Skin epidermis (tissue), 12 donors: ENCODE results near the gene PCNX1.
"Not testable (repeated sequence)": the region's sequence is repeated elsewhere in the genome, so short reads cannot be mapped to it uniquely, and the experiment has no call there.

ENCODE experiments used
- H3K27ac ChIP-seq, 21 experiments: fragments of 200-600 bp; sonication (generic) in 11 of 21; one replicate each; pipeline ENCODE4 v1.5.0; 2020; ENCODE audit warnings: mild to moderate bottlenecking in 3 of 21, inconsistent platforms in 2 of 21, moderate library complexity in 2 of 21
- H3K4me3 ChIP-seq, 7 experiments: fragments of 200-600 bp; sonication (generic) in 2 of 7; one replicate each; pipeline ENCODE4 v1.5.0; 2020; ENCODE audit warnings: inconsistent platforms in 2 of 7, mild to moderate bottlenecking in 2 of 7, moderate library complexity in 1 of 7

PCNX1 gene

DNA sequence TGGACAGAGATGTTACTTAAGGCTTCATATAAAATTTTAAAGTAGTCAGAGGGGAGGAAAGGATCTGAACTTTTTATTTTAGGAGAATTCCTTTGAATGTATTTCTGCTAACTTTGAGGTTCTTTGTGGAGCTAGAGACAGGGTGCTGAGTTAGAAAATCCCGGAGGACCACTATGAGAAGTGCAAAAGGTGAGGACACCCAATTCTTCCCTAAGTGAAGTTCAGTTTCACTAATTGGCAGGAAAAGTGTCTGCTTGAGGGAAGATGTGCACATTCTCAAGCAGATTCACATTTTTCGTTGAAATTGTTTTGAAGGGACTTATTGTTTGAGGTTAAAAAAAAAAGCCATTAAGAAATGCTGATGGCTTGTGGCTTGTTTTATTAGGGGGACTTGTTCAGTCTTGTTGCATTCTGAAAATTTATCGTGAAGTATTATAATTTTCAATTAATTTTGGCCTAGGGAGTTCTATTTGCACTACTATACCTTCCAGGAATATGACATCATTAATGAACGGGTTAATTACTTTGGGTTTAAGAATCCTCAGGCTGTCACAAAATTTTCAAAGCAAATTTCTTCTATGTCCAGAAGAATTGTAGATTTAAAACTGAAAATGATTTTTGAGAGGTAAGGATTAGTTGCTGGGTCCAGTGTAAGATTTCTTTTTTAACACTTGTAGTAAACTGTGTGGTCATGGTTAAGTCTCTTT is 1.8 kb downstream of the PCNX1 start:
- Histone ChIP-seq H3K27ac (peak overlapping the region in 18 of 21 experiments; percentile 82 to 98 (median 92)), H3K4me3 (peak overlapping the region; percentile 71 to 97 (median 90))

DNA sequence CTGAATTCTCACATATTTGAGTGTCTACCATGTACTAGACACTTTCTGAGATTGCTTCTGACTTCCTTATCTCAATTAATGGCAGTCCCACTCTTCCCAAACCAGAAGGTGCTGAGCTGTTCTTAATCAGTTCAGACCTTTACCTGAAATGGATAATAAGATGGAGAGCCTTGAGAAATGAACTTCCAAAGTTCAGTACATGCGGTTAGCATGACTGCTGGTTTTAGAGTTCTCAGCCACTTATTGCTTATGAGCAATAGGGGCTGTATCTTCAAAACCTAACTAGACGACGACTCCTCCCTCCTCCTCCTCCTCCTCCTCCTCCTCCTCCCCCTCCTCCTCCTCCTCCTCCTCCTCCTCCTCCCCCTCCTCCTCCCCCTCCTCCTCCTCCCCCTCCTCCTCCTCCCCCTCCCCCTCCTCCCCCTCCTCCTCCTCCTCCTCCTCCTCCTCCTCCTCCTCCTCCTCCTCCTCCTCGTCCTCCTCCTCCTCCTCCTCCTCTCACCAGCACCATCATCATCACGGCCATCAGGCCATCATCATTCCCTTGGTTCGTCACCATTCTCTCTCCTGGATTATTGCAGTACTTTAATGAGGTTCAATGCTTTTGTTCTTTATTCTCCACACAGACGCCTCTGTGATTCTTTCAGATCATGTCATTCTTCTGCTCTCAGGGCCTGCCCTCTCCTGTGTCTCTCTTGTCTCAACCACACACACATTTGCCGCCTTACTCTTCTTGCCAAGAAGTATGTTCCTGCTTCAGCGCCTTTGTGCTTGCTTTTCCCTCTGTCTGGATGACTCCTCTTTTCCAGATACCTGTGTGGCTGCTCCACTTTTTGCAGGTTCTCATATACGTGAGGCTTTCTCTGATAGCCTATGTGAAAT is 2.7 kb downstream of the PCNX1 start:
- H3K27ac ChIP-seq: peak overlapping the region in 6 of 21 experiments; percentile 31 to 98 (median 93)
- peak overlapping the region in 3 of 7 experiments; percentile 90 to 97 (median 96) for H3K4me3 ChIP-seq

DNA sequence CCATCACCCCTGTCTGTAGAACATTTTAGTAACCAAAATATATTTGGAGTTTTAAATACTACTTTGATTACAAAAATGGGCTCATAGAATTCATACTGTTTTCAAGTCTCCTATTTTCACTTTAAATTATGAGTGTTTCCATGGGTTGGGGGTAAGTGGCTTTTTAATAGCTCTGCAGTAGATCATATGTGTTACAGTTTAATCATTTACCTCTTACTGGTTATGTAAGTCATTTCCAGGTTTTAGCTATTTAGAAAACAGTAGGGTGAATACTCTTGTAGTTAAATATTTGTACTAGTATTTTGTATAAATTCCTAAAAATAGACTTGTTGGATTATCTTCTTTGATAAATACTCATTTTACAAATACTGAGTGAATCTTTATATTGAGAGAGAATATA is 8.2 kb downstream of the PCNX1 start:
- Histone ChIP-seq H3K27ac (no peak overlapping the region), H3K4me3 (no peak overlapping the region)

DNA sequence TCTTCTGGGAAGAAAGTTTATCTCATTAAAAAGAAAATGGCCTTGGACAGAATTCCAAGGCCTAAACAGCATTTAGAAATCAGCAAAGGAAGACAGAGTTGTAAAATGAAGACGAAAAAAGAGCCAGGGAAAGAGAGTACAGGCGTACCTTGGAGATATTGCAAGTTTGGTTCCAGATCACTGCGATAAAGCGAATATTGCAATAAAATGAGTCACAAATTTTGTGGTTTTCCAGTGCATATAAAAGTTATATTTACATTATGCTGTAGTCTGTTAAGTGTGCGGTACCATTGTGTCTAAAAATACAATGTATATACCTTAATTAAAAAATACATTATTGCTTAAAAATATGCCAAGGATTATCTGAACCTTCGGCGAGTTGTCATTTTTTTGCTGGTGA is 9.0 kb downstream of the PCNX1 start:
- H3K4me3 ChIP-seq: no peak overlapping the region
- H3K27ac ChIP-seq: no peak overlapping the region

DNA sequence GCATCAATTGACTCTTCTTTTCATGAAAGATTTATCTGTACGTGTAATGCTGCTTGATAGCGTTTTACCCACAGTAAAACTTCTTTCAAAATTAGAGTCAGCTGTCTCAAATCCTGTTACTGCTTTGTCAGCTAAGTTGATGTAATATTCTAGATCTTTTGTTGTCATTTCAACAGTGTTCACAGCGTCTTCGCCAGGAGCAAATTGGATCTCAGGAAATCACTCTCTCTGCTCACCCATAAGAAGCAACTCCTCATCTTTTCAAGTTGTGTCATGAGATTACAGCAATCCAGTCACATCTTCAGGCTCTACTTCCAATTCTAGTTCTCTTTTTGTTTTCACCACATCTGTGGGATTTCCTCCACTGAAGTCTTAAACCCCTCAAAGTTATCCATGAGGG is 9.5 kb downstream of the PCNX1 start:
- H3K4me3 ChIP-seq: no peak overlapping the region
- H3K27ac ChIP-seq: no peak overlapping the region

DNA sequence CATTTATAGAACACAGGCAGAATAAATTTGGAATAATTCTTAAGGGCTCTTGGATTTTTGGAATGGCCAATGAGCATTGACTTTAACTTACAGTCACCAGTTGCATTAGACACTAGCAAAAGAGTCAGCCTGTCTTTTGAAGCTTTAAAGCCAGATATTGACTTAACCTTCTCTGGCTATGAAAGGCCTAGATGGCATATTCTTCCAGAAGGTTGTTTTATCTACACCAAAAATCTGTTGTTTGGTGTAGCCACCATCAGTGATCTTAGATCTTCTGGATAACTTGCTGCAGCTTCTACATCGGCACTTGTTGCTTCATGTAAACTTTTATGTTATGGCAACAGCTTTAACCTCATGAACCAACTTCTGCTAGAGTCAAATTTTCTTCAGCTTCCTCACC is 10.4 kb downstream of the PCNX1 start:
- H3K4me3 ChIP-seq: no peak overlapping the region
- H3K27ac ChIP-seq: no peak overlapping the region

DNA sequence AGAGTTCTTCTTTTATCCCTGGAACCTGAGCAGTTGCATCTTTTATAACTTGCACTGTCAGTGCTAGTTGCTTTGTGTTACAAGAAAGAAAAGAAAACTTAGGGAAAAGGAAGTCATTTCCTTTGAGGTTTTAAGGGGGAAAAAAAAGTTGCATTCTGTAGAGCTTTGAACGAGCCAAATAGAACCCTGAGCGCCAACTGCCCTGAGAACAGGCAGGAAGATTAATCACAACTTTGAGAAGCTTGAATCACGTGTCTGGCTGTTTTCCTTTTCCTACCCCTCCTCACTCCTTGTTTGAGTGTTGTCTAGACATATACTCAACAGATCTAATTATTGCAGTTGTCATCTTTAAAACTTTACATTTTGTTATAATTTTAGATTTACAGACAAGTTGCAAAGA is 12.5 kb downstream of the PCNX1 start:
- Histone ChIP-seq H3K4me3 (no peak overlapping the region), H3K27ac (peak overlapping the region in 4 of 21 experiments; percentile 6 to 36 (median 22))

DNA sequence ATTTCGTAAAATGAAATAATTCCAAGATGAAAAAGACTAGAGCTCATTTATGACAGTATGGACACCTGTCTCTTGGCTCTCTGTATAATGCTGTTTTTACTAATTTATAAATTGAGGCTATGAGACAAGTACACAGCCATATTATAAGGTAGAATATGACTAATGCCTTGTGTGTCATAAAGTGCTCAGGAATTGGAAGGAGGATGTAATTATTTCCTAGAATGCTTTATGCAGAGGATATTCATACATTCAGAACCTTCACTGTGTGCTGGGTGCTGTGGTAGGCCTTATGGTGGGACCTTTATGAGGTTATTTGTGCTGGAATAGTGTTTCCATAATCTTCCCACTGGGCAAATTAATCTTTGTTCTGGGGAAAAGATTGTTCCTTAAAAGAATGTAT is 13.3 kb downstream of the PCNX1 start:
- H3K4me3 ChIP-seq: no peak overlapping the region
- H3K27ac ChIP-seq: peak overlapping the region in 1 of 21 experiments; percentile 24

DNA sequence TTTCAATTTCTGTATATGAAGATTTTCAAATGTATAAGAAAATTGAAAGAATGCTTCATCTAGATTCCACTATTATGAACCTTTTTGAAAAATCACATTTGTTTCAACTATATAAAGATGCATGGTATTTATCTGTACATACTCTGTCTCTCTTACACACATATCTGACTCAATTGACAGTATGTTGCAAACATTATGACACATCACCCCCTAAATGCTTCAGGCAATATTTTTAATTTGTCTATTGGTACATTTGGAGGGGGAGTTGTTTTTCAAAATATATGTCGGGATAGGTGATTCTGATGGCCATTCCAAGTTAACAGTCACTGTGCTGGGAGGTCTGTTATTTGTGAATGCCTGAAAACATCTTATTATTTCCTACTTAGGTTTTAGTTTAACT is 14.4 kb downstream of the PCNX1 start:
- Histone ChIP-seq H3K4me3 (no peak overlapping the region), H3K27ac (no peak overlapping the region)

DNA sequence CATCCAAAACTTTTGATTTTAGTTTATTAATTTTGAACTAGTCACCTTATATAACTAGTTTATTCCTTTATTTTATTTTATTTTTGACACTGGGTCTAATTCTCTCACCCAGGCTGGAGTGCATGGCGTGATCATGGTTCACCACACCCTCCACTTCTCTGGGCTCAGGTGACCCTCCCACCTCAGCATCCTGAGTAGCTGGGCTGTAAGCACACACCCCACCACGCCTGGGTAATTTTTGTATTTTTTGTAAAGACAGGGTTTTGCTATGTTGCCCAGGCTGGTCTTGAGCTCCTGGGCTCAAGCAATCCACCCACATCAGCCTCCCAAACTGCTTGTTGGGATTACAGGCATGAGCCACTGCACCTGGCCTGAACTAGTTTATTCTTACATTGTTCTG is 17.3 kb downstream of the PCNX1 start:
- no peak overlapping the region for H3K27ac ChIP-seq
- H3K4me3 ChIP-seq: no peak overlapping the region

DNA sequence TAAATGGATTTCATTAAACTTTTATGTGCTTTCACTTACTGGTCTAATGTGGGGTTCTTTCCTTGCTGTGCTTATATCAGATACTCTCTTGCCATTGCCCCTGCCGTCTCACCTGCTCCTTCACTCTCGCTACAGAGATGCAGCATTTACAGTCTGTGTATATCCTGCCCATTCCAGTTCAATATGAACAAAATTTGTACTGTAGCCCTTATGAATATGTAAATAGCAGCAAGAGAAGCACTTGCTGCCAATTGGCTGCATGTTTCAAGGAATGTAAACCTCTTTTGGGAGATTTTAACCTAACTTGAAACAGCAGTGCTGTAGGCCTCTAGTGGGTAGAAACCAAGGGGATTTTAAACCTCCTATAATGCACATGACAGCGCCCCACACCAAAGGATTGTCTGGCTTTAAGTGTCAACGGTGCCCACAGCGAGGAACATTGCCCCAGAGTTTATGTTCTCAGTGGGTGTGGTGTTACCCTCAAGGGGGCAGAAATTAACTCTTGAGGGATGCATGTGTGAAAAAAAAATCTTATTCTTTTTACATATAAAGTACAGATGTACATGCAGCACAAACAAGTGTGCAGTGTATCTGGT is 19.1 kb downstream of the PCNX1 start:
- H3K27ac ChIP-seq: no peak overlapping the region
- no peak overlapping the region for H3K4me3 ChIP-seq

DNA sequence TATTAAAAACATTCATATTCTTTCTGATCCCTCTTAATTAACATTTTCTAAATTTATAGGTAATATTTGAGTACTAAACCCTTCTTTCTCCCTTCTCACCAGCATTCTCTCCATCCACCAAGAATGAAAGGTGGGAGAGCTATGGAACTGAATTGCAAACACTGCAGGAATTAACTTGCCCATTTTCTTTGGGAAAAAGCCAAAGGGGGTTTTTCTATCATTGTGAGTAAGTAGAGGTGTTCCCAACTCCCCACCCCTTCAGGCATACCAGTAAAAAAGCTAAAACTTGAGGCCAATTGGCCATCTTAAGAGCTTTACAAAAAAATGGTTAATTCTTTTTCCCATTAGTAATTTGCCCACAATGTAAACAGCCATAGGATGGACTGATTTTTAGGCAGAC is 23.7 kb downstream of the PCNX1 start:
- no peak overlapping the region for H3K27ac ChIP-seq
- H3K4me3 ChIP-seq: no peak overlapping the region

DNA sequence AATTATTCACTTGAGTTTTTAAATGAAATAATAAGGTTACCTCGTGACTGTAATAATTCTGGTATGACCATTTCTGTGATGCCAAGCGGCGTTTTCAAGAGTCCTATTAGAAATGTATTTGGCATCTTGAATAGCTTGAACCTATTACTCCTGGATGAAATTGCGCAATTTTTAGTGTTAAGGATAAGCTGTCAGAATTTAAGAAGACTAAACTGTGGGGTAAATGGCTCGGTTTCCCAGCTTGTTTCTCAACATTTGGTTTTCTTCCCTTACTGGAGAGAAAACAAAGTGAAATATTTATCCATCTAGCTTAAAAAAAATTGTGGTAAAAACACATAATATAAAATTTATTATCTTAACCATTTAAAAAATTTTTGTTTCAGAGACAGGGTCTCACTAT is 26.8 kb downstream of the PCNX1 start:
- H3K27ac ChIP-seq: peak overlapping the region in 12 of 21 experiments; percentile 1 to 78 (median 51)
- H3K4me3 ChIP-seq: no peak overlapping the region

DNA sequence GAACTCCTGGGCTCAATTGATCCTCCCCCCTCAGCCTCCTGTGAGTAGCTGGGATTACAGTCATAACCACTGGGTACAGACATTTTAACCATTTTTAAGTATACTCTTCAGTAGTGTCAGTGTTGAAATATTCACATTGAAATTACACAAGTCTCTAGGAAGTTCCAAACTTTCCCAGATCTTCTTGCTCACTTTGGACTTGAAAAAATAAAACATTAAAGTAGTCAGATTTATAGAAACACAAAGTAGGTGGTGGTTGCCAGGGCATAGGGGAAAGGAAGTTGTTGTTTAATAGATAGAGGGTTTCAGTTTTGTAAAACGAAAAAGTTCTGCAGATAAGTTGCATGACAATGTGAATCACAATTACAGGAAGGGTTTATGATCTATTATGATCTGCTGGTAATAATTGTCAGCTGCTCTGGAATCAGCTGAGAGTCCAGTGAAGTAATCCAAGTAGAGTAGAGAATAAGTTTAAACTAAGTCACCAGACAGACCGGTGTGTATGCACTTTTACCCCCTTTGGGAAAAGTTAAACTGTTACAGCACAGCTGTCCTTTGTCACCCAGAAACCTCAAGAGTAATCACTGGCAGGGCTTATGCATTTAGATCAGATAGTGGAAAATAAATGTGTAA is 27.4 kb downstream of the PCNX1 start:
- no peak overlapping the region for H3K4me3 ChIP-seq
- peak overlapping the region in 14 of 21 experiments; percentile 1 to 78 (median 54) for H3K27ac ChIP-seq

DNA sequence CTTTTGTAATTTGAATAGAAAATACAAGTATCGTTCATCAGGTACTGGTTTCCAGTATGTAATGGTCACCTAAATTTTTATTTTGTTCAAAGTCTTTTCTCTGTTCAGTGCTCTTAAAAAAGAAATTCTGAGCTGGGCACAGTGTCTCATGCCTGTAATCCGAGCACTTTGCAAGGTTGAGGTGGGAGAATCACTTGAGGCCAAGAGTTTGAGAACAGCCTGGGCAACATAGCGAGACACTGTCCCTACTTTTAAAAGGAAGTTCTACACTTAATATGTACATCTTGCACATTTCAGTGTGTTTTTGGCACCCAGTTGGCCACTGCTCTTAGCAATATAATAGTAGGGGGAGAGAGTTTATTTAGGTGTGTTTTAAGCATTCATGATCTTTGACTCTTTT is 27.9 kb downstream of the PCNX1 start:
- Histone ChIP-seq H3K4me3 (no peak overlapping the region), H3K27ac (peak overlapping the region in 11 of 21 experiments; percentile 7 to 78 (median 60))

DNA sequence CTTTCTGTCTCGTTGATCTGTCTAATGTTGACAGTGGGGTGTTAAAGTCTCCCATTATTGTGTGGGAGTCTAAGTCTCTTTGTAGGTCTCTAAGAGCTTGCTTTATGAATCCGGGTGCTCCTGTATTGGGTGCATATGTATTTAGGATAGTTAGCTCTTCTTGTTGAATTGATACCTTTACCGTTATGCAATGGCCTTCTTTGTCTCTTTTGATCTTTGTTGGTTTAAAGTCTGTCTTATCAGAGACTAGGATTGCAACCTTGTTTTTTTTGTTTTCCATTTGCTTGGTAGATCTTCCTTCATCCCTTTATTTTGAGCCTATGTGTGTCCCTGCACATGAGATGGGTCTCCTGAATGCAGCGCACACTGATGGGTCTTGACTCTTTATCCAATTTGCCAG is 32.4 kb downstream of the PCNX1 start:
- not testable (repeated sequence) for H3K27ac ChIP-seq, H3K4me3 ChIP-seq

DNA sequence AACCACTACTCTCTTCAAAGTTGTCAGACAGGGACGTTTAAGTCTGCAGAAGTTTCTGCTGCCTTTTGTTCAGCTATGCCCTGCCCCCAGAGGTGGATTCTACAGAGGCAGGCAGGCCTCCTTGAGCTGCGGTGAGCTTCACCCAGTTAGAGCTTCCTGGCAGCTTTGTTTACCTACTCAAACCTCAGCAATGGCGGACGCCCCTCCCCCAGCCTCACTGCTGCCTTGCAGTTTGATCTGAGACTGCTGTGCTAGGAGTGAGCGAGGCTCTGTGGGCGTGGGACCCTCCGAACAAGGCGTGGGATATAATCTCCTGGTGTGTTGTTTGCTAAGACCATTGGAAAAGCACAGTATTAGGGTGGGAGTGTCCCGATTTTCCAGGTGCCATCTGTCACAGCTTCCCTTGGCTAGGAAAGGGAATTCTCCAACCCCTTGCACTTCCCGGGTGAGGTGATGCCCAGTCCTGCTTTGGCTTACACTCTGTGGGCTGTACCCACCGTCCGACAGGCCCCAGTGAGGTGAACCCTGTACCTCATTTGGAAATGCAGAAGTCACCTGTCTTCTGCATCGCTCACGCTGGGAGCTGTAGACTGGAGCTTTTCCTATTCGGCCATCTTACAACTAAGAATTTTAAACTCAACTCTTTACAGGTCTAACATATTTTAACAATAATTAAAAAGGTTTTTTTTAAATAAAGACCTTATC is 34.5 kb downstream of the PCNX1 start:
- H3K27ac ChIP-seq: peak overlapping the region in 6 of 21 experiments; percentile 41 to 84 (median 64)
- H3K4me3 ChIP-seq: not testable (repeated sequence)

DNA sequence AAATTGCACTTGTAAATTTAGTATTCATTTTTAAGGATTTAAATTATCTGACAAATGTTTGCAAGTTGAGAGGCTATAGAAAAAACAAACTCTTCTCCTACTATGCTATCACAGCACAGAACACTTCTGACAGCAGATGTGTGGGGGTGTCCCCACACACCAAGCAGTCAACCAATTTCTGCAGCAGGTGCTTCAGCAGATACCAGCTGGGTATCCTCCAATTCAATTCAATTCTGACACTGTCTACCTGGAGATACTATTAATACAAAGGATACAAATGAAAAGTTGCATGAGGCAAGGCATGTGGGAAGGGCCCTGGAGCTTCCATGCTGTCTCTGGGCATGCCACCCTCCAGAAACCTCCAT is 35.1 kb downstream of the PCNX1 start:
- Histone ChIP-seq H3K4me3 (no peak overlapping the region), H3K27ac (peak overlapping the region in 4 of 21 experiments; percentile 10 to 84 (median 34))

DNA sequence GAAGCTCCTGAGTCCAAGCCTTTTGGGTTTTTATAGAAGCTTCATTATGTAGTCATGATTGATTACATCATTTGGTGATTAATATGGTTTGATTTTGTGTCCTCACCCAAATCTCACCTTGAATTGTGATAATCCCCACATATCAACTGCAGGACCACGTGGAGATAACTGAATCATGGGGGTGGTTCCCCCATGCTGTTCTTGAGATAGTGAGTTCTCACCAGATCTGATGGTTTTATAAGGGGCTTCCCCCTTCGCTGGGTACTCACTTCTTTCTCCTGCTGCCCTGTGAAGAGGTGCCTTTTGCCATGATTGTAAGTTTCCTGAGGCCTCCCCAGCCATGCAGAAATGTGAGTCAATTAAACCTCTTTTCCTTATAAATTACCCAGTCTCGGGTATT is 35.5 kb downstream of the PCNX1 start:
- H3K27ac ChIP-seq: peak overlapping the region in 4 of 21 experiments; percentile 10 to 84 (median 34)
- H3K4me3 ChIP-seq: not testable (repeated sequence)

DNA sequence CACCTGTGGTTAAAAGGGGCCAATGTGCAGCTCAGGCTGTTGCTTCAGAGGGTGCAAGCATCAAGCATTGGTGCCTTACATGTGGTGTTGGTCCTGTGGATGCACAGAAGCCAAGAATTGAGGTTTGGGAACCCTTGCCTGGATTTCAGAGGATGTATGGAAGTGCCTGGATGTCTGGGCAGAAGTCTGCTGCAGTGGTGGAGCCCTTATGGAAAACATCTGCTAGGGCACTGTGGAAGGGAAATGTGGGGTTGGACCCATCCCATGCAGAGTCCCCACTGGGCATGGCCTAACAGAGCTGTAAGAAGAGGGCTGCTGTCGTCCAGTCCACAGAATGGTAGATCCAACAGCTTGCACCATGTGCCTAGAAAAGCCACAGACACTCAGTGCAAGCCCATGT is 36.6 kb downstream of the PCNX1 start:
- Histone ChIP-seq H3K27ac (no peak overlapping the region), H3K4me3 (no peak overlapping the region)
